ENCODE results near the gene STIP1. TPM values are rescaled to one million over a fixed set of nuclear protein-coding genes. Genes with fewer than 3 reads are reported as not detected.

STIP1 gene
- total RNA-seq, 1 experiment from 2014 or later = 338 TPM

- no peak overlapping the region for H3K27ac Mint-ChIP-seq
- Histone ChIP-seq H2BK15ac (ENCODE audit: low read depth, low read length) (no peak overlapping the region), H3K23me2 (ENCODE audit: insufficient read length, low read depth, low read length, poor library complexity, severe bottlenecking) (peaks cover 21% of the 10 kb centered on the region), H3K79me2 (ENCODE audit: insufficient read depth, low read length) (no peaks in the 10 kb centered on the region), H3K4me1 (ENCODE audit: insufficient read depth, low read length) (0 out of 2 replicates have a peak, but pooled peaks cover 3% of the 10 kb centered on the region), H3K14ac (ENCODE audit: insufficient read depth, low read length) (no peak overlapping the region), H2AK5ac (ENCODE audit: insufficient read length, low read length) (no peak overlapping the region), H2BK5ac (ENCODE audit: insufficient read length, low read length) (no peak overlapping the region), H3K4me2 (ENCODE audit: insufficient read depth, insufficient read length, low read length) (no peak overlapping the region), H3K27ac (ENCODE audit: insufficient read length, low read depth, low read length) (no peak overlapping the region), H2AFZ (ENCODE audit: low read length) (no peak overlapping the region), H2BK120ac (ENCODE audit: low read depth, low read length, poor library complexity, severe bottlenecking) (no peak overlapping the region), H3K9me3 (ENCODE audit: control insufficient read depth, low read depth, low read length) (no peaks in the 10 kb centered on the region), H2BK20ac (ENCODE audit: low read depth, low read length, poor library complexity, severe bottlenecking) (no peak overlapping the region), H3K18ac (ENCODE audit: insufficient read length, low read depth, low read length) (no peak overlapping the region), H4K91ac (ENCODE audit: insufficient read length, low read depth, low read length) (no peak overlapping the region), H4K5ac (ENCODE audit: insufficient read length, low read depth, low read length) (no peak overlapping the region), H3T11ph (ENCODE audit: low read length) (no peak overlapping the region), H3K56ac (ENCODE audit: insufficient read length, low read depth, low read length) (no peak overlapping the region), H3K79me1 (ENCODE audit: insufficient read depth, low read depth, low read length, poor library complexity, severe bottlenecking) (no peaks in the 10 kb centered on the region), H4K20me1 (ENCODE audit: control insufficient read depth, insufficient read depth, insufficient read length) (no peaks in the 10 kb centered on the region), H3K4ac (ENCODE audit: low read depth, low read length) (no peak overlapping the region), H4K8ac (replicated peaks; ENCODE audit: insufficient read length, low read depth, low read length) (no peak overlapping the region), H3K27me3 (ENCODE audit: insufficient read depth, low read length) (no peaks in the 10 kb centered on the region; the same call in 1 of the 2 replicates), H3K23ac (ENCODE audit: insufficient read length, low read depth, low read length) (no peak overlapping the region), H3K9ac (ENCODE audit: extremely low read depth, insufficient read length, low read length) (no peak overlapping the region), H2BK12ac (ENCODE audit: insufficient read length, low read depth, low read length) (no peak overlapping the region)
- DNase-seq = no peak
- H3K4me1 Mint-ChIP-seq = peaks cover 20 to 31% of the 10 kb centered on the region in 2 experiments
- no peak for TF ChIP-seq CTCF (conservative IDR thresholded peaks at IDR 0.05)
- WGBS (ENCODE audit: extremely low coverage, insufficient read length, low lambda C conversion rate) = no CpG with 5 or more reads among the region's 15 CpGs
- H3K36me3 Mint-ChIP-seq (ENCODE audit: insufficient read depth in 1 of 3, low read depth in 3 of 3) = peaks cover 2 to 8% (median 3%) of the 10 kb centered on the region in 3 experiments; a peak in 4 of 7 replicates
- H3K9me3 Mint-ChIP-seq = no peaks in the 10 kb centered on the region
- H3K4me3 Mint-ChIP-seq = peak overlapping the region; percentile 74 to 91; a peak in 4 of 5 replicates
- peaks cover 20% of the 10 kb centered on the region for H3K27me3 Mint-ChIP-seq (ENCODE audit: low read depth)
These were observed 46.4 kb downstream of the STIP1 start for GRCh38 chr11:64232182-64232966.

Data from H9 (cell line).